HG03521 (cell line): ENCODE measurements around the gene TCAF1.
"Not testable (repeated sequence)": the region's sequence is repeated elsewhere in the genome, so short reads cannot be mapped to it uniquely, and the experiment has no call there.

Experiments
- ATAC-seq: cut with Tn5 transposase; IDR thresholded peaks from one replicate; pipeline ENCODE4 v1.9.1; 2021; ENCODE audit warnings: mild to moderate bottlenecking, moderate library complexity; ENCODE audit not compliant: unreplicated experiment

The TCAF1 gene

GRCh38 chr7:143871534-143871933, 30.4 kb downstream of the TCAF1 start:
- ATAC-seq = not testable (repeated sequence)

DNA sequence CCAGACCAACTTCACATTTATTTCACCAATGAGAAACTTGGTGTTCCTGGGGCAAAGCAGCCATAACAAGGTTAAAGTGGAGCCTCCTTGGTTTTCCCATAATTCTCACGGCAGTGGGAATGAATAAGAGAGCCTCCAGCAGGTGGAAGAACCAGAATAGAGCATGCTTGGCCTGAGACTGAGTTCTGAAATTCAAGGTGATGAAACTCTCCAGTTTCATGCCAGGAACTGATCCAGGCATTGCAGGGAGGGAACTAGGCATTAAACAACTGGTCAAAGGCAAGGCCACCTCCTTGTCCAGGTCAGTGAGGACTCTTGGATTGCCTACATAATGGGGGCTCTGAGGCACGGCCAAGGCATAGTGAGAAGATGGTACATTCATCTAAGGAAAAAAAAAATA, 44.0 kb downstream of the TCAF1 start:
- not testable (repeated sequence) for ATAC-seq

DNA sequence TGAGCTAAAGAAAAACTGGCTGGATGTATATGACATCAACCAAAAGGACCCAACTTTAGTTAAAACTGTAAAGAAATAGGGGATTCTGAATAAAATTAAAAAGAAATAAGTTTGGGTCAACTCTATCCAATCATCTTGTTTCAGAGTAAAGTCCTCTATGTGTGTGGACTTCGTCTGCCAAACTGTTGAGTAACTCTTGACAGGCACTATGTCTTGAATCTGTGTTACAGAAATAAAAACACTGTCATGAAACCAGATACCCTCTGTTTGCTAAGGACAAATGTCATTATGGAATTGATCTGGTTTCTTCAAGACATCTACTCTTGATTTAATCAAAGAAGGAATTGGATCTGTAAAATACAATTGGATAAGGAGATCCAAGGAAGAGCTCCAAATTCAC, 46.5 kb downstream of the TCAF1 start:
- ATAC-seq = not testable (repeated sequence)

- no peak for ATAC-seq
These were observed 51.3 kb downstream of the TCAF1 start for GRCh38 chr7:143850682-143851081.

- ATAC-seq = no peak
These were observed 52.0 kb downstream of the TCAF1 start for GRCh38 chr7:143849785-143850479.

GRCh38 chr7:143848192-143848591, 53.8 kb downstream of the TCAF1 start:
- ATAC-seq = no peak

DNA sequence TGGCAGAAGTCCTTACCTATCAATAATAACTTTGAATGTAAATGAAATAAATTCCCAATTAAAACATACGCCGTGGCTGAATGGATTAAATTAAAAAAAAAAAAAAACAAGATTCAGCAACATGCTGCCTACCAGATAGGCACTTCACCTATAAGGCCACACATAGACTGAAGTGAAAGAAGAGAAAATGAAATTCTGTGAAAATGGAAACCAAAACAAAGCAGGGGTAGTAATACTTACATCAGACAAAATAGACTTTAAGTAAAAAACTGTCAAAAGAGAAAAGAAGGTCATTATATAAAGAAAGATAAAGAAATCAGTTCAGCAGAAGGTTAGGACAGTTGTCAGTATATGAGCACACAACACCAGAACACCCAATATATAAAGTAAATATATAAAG, 55.3 kb downstream of the TCAF1 start:
- ATAC-seq = no peak

DNA sequence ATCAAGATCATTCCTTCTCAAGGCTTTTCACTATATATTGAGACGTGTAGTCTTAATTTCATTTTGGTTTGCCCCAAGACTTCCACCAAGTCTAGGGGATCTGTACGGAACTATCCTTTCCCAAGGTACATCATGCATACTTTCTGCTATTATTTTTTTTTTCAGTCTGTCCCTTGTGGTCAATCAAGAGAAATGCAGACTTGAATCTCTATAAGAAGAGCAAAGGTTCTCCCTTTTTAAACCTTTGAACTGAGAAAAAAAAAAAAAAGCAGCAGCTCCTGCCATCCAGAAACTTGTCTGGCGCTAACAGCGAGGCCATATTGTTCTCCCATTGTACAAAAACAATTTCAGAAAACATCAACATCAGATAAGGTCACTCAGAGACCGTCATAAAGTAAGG, 60.3 kb downstream of the TCAF1 start:
- ATAC-seq = not testable (repeated sequence)

DNA sequence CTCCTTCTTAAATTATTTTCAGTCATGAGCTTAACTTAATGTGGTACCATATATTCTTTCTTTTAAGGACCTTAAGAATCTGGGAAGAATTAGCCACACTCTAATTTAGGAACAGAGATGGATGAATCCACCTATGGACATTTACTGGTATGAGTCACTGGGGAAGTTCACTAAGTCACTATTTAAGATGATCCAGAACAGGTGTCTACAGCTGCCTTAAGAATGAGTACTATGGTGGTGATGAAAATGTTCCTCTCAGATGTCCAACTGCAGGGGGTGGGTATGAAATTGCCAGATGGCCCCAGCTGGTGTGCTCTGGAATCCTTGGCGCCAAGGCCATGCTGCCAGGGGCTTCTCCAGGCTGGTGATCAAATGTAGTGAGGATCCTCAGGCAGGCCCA, 61.9 kb downstream of the TCAF1 start:
- not testable (repeated sequence) for ATAC-seq

GRCh38 chr7:143837223-143837622, 64.8 kb downstream of the TCAF1 start:
- peak; percentile 52 for ATAC-seq

GRCh38 chr7:143836622-143837021, 65.4 kb downstream of the TCAF1 start:
- peak; percentile 81 for ATAC-seq

DNA sequence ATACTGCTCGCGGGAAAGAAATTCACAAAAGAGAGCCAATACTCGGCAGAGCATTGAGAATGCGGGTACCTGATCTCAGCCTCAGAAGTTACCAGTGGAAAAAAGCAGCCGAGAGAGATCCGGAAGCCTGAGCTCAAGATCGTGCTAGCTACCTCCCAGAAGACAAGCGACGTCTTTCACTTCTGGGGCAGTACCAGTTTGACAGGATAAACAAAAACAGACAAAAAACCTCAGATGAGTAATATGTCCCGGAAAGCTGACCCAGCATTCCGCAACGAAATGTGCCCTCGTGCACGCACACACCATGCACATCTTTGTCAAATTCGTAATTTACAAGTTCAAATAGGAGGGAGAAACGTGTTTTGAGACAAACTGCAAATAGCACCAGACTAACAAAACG, 65.9 kb downstream of the TCAF1 start:
- peak; percentile 24 for ATAC-seq

DNA sequence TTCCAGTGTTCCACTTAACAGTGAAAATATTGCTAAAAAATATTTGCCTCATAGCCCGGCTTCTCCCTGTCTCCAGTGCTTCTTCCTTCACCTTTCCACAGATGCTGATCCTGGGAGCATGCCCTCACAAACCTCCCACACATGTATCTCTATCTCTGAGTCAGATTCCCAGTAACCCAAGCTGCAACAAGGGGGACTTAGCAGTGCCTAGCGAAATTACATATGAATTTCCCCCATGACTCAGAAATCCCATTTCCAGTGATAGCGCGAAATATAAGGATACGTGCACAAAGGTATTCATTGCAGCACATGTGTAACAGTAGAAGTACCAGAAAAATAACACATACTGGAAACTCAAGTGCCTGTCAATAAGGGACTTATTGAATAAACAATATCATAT, 75.4 kb downstream of the TCAF1 start:
- not testable (repeated sequence) for ATAC-seq

- not testable (repeated sequence) for ATAC-seq
These were observed 77.5 kb downstream of the TCAF1 start for GRCh38 chr7:143824295-143825135.

DNA sequence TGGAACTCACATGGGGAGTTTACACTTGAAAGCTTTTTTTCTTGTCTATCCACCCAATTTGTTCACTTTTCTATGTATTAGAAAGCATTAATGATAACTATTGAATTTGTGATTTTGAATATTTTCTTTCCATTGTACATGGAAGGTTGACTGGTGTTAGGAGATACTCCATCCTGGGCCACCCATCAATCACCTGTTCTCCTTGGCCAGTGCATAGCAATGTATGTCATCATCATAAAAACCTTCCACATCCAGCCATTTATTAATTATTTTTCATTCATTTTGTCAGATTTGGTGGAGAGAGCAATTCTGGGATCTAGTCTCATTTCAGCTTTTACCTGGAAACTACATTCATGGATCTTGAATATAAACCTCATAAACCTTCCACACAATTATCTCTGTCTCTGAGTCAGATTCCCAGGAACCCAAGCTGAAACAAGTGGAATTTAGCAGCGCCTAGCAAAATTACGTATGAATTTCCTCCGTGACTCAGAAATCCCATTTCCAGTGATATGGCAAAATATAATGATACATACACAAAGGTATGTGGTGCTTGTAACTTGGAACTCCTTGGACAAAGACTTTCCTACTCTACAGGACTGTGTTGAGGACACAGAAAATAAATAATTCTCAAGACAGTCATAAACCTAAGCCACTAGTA, 78.2 kb downstream of the TCAF1 start:
- ATAC-seq = not testable (repeated sequence)

- not testable (repeated sequence) for ATAC-seq
These were observed 80.3 kb downstream of the TCAF1 start for GRCh38 chr7:143821392-143822277.

GRCh38 chr7:143817873-143818272, 84.1 kb downstream of the TCAF1 start:
- not testable (repeated sequence) for ATAC-seq

DNA sequence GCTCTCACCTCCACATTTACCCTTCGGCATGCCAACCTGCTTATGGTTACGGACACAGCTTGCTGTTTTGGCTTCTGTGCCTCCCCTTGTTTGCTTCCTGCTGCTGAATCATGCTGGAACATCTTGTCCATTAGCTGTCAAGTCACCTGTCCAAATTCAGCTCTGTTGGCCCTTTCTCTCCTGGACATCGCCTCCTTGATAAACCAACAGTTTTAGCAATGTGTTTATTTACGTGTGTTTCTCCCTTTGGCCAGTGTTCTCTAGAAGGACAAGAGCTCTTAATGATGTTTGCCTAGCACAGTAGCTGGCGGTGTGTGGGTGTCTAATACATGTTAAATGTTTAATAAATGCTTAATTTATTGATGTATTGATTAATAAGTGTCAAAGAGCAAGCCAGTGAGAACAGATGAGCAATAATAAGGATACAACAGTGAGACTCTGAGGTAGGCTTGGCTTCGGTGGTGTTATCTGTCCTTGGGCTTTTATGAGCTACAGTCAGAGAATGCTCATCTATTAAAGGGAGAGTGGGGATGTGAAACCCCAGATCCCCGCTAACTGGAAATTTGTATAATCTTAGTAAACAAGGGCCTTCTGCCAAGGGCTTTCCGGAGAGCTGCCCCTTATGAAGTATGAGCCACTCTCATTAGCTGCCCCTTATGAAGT, 85.4 kb downstream of the TCAF1 start:
- ATAC-seq = not testable (repeated sequence)

DNA sequence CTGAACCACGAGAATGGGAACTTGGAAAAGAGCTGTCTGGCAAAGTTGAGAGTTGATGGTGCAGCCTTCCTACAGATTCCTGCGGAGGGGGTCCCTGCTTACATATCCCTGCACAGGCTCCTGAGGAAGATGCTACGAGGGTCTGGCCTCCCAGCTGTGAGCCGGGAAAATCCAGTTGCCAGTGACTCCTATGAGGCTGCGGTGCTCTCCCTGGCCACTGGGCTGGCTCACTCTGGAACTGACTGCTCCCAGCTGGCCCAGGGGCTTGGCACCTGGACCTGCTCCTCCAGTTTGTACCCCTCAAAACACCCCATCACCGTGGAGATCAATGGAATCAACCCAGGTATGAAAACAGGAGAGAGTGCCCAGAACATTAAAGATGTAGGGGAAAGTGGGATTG, 91.3 kb downstream of the TCAF1 start:
- not testable (repeated sequence) for ATAC-seq

- not testable (repeated sequence) for ATAC-seq
These were observed 95.3 kb downstream of the TCAF1 start for GRCh38 chr7:143806664-143807071.
